Small intestine (tissue), 7 donors: ENCODE results near the gene KRTAP1-5. TPM values are rescaled to one million over a fixed set of nuclear protein-coding genes. Genes with fewer than 3 reads are reported as not detected.
"Not testable (repeated sequence)": the region's sequence is repeated elsewhere in the genome, so short reads cannot be mapped to it uniquely, and the experiment has no call there.

Experiments used
- DNase-seq, 2 donors: peaks; one replicate each; pipeline versions ENCODE4 v3.0.0 to v3.0.0-alpha.2; 2013
- FAIRE-seq: peaks from 2 replicates; lab custom pipeline; 2012; peaks lifted over from hg19 to GRCh38; lab: Jason Lieb, UNC
- H3K27ac ChIP-seq, 3 donors: one replicate each; pipeline ENCODE4 v1.5.1; 2013; ENCODE audit warnings: low read length in 2 of 3, mild to moderate bottlenecking in 2 of 3, control low read depth in 1 of 3, inconsistent platforms in 1 of 3, low read depth in 1 of 3, moderate library complexity in 1 of 3
- H3K27me3 ChIP-seq, 3 donors: one replicate each; pipeline ENCODE4 v1.6.1; 2013; ENCODE audit warnings: low read length in 3 of 3, inconsistent platforms in 1 of 3; ENCODE audit not compliant: control insufficient read depth in 3 of 3, insufficient read depth in 3 of 3
- H3K36me3 ChIP-seq, 3 donors: one replicate each; pipeline ENCODE4 v1.6.1; 2013; ENCODE audit warnings: low read length in 3 of 3, inconsistent platforms in 1 of 3, low read depth in 1 of 3, mild to moderate bottlenecking in 1 of 3, moderate library complexity in 1 of 3; ENCODE audit not compliant: control insufficient read depth in 3 of 3, insufficient read depth in 2 of 3
- H3K4me1 ChIP-seq, 3 donors: one replicate each; pipeline ENCODE4 v1.6.1; 2013; ENCODE audit warnings: low read length in 2 of 3, inconsistent platforms in 1 of 3, low read depth in 1 of 3, mild to moderate bottlenecking in 1 of 3, moderate library complexity in 1 of 3; ENCODE audit not compliant: control insufficient read depth in 3 of 3, insufficient read depth in 2 of 3
- H3K4me3 ChIP-seq, 3 donors: one replicate each; pipeline ENCODE4 v1.5.1; 2013; ENCODE audit warnings: low read length in 3 of 3, control low read depth in 1 of 3, inconsistent platforms in 1 of 3, low read depth in 1 of 3, mild to moderate bottlenecking in 1 of 3, moderate library complexity in 1 of 3
- H3K9me3 ChIP-seq, 2 donors: one replicate each; pipeline ENCODE4 v1.6.1; 2013; ENCODE audit warnings: low read depth in 1 of 2, low read length in 1 of 2; ENCODE audit not compliant: control insufficient read depth in 2 of 2, insufficient read depth in 1 of 2
- WGBS, 3 donors: extraction: QIAGEN DNeasy Blood & Tissue Kit; methylation state at CpG; one replicate each; pipeline ENCODE4 v1.1.7; 2013; 5-methylcytosine and 5-hydroxymethylcytosine counted together
- polyA plus RNA-seq, 4 donors: library from polyadenylated mRNA; stranded (reverse) in 3 of 4; unstranded in 1 of 4; fragments of 200-250 nt in 3 of 4; fragments of 120-200 nt in 1 of 4; gene quantifications; one replicate each; pipeline versions ENCODE4 v1.2.1 to v1.2.3, GENCODE V29; 2013
- donor health status: healthy with polysubstance abuse.
- donor health status: control.
- donor health status: control.
- donor health status: Bipolar disorder and iron deficiency.
- donor health status: healthy.

KRTAP1-5 gene
- polyA plus RNA-seq, 4 donors, result 0.04 TPM; not detected in 3

DNA sequence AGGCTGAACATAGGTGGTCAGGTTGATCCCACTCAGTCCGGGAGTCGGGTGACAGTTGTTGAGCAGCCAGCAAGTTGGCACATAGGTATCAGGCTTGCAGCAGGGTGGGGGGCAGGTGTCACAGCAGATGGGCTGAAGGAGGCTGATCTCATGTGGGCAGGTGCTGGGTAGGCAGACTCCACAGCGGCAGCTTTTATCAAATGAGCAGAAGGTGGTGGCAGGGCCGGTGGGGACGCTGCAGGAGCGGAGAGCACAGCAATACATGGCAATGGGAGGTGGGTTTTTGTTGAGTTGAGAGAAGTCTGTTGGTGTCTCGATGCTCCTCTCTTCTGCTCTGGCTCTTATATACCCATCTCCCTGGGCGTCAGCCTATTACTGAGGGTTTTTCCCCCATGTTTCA lies 18.2 kb downstream of the KRTAP1-5 start, which contains the start of gene KRTAP3-1:
KRTAP3-1 (minus strand) TSS at position 318 of the 400 bp plus-strand sequence; CDS start at position 264, 54 bp downstream.
- H3K27ac ChIP-seq, result no peak within 1 kb of the TSS
- no peaks in the 10 kb centered on the region for H3K27me3 ChIP-seq
- FAIRE-seq, result no peak
- no peak for DNase-seq
- no peaks in the 10 kb centered on the region for H3K9me3 ChIP-seq
- no peaks in the 10 kb centered on the region for H3K4me1 ChIP-seq
- no peak within 1 kb of the TSS for H3K4me3 ChIP-seq
- no peaks in the 10 kb centered on the region for H3K36me3 ChIP-seq
- WGBS, 3 donors, result 21 to 79% (median 60%) methylated on average over 8 of the region's 8 CpGs

DNA sequence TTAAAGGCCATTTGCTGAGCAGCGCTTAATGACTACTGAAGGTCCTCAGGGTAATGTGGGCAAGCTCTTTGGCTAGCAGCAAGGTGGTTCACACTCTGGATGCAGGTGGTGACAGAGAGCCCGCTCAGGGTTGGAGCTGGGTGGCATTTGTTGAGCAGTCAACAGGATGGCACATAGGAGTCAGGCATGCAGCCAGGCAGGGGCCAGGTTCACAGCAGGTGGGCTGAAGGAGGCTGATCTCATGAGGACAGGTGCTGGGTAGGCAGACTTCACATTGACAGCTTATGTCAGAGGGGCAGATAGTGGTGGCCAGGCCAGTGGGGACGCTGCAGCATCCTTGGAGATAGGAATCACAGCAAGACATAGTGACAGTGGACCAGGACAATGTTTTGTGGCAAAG lies 22.6 kb downstream of the KRTAP1-5 start:
- no peaks in the 10 kb centered on the region for H3K4me1 ChIP-seq
- no peaks in the 10 kb centered on the region for H3K9me3 ChIP-seq
- peaks cover 0 to 3% (median 0%) of the 10 kb centered on the region in 3 donors for H3K27me3 ChIP-seq
- FAIRE-seq (no peak), DNase-seq (no peak)
- WGBS, 3 donors, result 82 to 96% (median 88%) methylated on average over 3 of the region's 3 CpGs
- H3K4me3 ChIP-seq, result no peak overlapping the region
- no peak overlapping the region for H3K27ac ChIP-seq
- H3K36me3 ChIP-seq, result no peaks in the 10 kb centered on the region

DNA sequence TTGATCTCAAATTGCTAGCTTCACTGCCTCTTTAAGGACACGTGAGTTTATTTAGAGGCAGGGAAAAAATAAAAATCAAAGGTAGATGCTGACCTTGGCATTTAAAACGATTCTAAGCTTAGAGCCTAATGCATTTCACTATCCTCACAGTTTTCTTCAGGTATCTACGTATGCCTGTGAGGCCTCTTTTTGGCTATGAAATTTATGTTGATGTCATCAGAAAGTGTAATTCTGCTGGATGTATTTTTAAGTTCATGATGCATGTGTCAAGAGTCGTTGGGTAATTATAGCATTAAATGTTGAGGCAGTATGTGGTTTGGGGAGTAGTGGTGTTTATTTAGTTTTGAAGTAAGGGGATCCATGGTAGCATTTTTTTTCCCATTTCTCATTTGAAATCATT lies 23.1 kb downstream of the KRTAP1-5 start:
- Histone ChIP-seq H3K27ac (no peak overlapping the region), H3K9me3 (no peaks in the 10 kb centered on the region), H3K27me3 (peaks cover 0 to 4% (median 0%) of the 10 kb centered on the region in 3 donors), H3K4me3 (no peak overlapping the region), H3K36me3 (no peaks in the 10 kb centered on the region), H3K4me1 (no peaks in the 10 kb centered on the region)
- WGBS, 3 donors, result 63 to 77% (median 68%) methylated on average over 4 of the region's 4 CpGs
- DNase-seq (no peak), FAIRE-seq (no peak)

DNA sequence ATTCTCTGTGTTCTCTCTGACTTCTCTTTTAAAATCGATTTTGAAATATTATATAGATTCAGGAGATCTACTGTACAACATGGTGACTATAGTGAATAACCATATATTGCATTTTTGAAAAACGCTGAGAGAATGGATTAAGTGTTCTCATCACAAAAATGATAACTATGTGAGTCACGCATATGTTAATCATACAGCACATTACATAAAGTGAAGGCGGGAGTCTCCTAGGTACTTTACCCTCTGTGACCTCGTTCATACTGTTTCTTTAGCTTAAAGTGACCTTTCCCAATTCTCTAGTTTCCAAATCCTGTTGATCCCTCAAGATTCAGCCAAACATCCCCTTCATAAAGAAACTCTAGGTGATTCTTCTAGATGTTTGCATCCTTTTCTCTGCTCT lies 24.2 kb downstream of the KRTAP1-5 start:
- DNase-seq (no peak), FAIRE-seq (no peak)
- Histone ChIP-seq H3K36me3 (no peaks in the 10 kb centered on the region), H3K4me3 (no peak overlapping the region), H3K27ac (no peak overlapping the region), H3K4me1 (no peaks in the 10 kb centered on the region), H3K9me3 (no peaks in the 10 kb centered on the region), H3K27me3 (peaks cover 0 to 4% (median 0%) of the 10 kb centered on the region in 3 donors)
- WGBS, 3 donors, result 21 to 50% (median 37%) methylated on average over 5 of the region's 5 CpGs

DNA sequence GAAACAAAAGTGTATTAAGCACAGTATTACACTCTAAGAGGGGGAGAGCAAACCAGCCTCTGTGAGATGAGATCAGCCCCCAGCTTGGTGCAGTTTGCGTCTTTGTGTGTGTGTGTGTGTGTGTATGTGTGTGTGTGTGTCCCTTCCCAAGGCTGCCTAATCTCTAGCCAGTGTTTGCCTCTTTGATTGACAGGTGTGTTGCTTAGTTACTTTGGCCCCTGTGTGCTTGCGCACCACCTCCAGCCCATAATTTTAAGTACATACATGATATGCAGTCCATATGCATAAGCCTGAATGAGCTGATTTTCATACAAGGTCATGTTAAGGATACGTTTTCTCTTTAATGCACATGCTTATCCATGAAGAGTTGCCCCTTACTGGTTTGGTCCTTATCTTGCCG lies 25.2 kb downstream of the KRTAP1-5 start:
- H3K4me3 ChIP-seq, result no peak overlapping the region
- H3K27ac ChIP-seq, result no peak overlapping the region
- DNase-seq, result no peak
- FAIRE-seq, result no peak
- WGBS, 3 donors, result 76 to 92% (median 82%) methylated on average over 4 of the region's 4 CpGs
- H3K27me3 ChIP-seq, result peaks cover 0 to 7% (median 0%) of the 10 kb centered on the region in 3 donors
- H3K36me3 ChIP-seq, result no peaks in the 10 kb centered on the region
- H3K4me1 ChIP-seq, result no peaks in the 10 kb centered on the region
- H3K9me3 ChIP-seq, result no peaks in the 10 kb centered on the region

DNA sequence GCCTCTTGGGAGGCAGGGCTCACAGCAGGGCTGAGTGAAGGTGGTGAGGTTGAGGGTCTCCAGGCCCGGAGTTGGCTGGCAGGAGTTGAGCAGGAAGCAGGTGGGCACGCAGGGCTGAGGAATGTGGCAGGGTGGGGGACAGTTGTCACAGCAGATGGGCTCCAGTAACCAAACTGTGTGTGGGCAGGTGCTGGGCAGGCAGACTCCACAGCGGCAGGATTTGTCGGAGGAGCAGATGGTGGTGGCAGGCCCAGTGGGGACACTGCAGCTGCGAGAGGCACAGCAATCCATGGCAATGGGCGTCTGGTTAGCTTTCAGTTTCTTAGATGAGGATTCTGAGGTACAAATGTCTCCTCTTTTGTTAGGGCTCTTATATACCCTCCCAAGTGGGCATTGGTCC lies 27.4 kb downstream of the KRTAP1-5 start, which contains the start of gene KRTAP3-2:
KRTAP3-2 (minus strand) TSS at position 344 of the 400 bp plus-strand sequence; CDS start at position 291, 53 bp downstream.
- H3K27ac ChIP-seq, DNase-seq, H3K27me3 ChIP-seq, FAIRE-seq, H3K9me3 ChIP-seq, H3K4me3 ChIP-seq, H3K36me3 ChIP-seq, H3K4me1 ChIP-seq: not testable (repeated sequence)
- WGBS, 3 donors, result 85 to 93% (median 86%) methylated on average over 6 of the region's 6 CpGs

DNA sequence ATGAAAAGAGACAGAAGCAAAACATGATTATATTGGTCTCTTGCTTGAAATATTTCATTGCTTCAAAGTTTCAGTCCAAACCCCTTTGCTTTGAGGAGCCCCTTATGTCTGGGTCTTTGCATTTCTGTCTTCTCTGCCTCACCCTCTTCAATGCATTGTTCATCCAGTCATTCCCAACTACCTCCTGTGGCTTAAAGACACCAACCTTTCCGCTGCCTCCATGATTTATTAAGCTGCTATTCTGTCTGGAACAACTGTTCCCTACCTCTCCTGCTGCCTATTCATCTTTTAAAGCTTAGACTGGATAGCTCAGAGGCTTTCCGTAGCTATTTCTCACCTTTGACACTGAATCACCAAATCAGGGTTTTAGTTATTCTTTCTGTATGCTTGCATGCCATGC lies 29.6 kb downstream of the KRTAP1-5 start:
- no peak for FAIRE-seq
- WGBS, 3 donors, result 69 to 85% (median 78%) methylated on average over 2 of the region's 2 CpGs
- H3K9me3 ChIP-seq, result no peaks in the 10 kb centered on the region

DNA sequence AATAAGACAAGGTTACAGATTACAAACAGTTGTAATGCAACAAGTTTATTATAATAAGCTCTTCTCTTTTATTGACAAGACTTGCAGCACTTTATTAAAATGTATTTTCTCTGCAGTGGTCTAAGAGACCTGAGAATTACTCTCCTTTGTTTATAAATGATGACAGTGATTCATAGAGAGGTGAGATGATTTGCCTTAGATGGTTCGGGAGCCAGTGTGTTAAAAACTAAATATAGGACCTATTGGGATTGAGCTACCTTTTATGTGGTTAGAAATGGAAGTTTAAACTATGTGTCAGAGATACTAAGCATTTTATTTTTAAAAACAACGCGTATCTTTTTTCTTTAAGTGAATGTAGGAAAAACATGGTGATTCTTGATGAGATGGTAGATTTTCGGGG lies 30.2 kb downstream of the KRTAP1-5 start:
- no peak overlapping the region for H3K4me3 ChIP-seq
- no peaks in the 10 kb centered on the region for H3K4me1 ChIP-seq
- no peaks in the 10 kb centered on the region for H3K36me3 ChIP-seq
- 78 to 92% (median 81%) methylated on average over 4 of the region's 4 CpGs for WGBS, 3 donors
- FAIRE-seq (no peak), DNase-seq (no peak)
- H3K27me3 ChIP-seq, result peaks cover 0 to 7% (median 4%) of the 10 kb centered on the region in 3 donors
- no peak overlapping the region for H3K27ac ChIP-seq
- no peaks in the 10 kb centered on the region for H3K9me3 ChIP-seq

More for the DNA sequence above, 29.6 kb downstream of the KRTAP1-5 start:
- no peak for DNase-seq
- H3K27me3 ChIP-seq, result peaks cover 0 to 7% (median 4%) of the 10 kb centered on the region in 3 donors
- H3K4me1 ChIP-seq, result no peaks in the 10 kb centered on the region
- H3K36me3 ChIP-seq, result no peaks in the 10 kb centered on the region
- no peak overlapping the region for H3K4me3 ChIP-seq
- no peak overlapping the region for H3K27ac ChIP-seq

DNA sequence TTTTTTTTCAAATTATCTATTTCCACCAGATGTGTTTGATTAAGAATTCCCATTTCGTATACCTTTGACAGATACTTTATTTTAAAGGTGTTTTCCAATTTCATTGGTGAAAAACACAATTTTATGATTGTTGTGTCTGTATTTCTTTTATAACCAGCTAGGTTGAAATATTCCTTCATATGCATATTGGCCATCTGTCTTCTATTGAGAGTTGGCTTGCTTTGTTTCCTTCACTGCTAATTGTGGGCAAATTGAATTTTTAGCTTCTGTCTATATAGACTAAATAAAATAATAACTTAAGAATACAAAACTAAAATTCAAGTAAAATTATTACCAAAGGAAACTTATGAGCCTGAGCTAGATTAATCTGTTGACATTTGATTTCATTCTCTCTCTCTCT lies 31.9 kb downstream of the KRTAP1-5 start:
- H3K36me3 ChIP-seq, result no peaks in the 10 kb centered on the region
- no peak overlapping the region for H3K27ac ChIP-seq
- H3K4me1 ChIP-seq, result no peaks in the 10 kb centered on the region
- 47% methylated on average over 1 of the region's 1 CpG for WGBS, 3 donors
- H3K4me3 ChIP-seq, result no peak overlapping the region
- no peaks in the 10 kb centered on the region for H3K9me3 ChIP-seq
- DNase-seq (no peak), FAIRE-seq (no peak)
- peaks cover 0 to 7% (median 4%) of the 10 kb centered on the region in 3 donors for H3K27me3 ChIP-seq
